HepG2 (cell line): ENCODE results near the gene APC2. TPM values are rescaled to one million over a fixed set of nuclear protein-coding genes. Genes with fewer than 3 reads are reported as not detected.
A peak's percentile ranks its signal among the peaks of the same experiment; 100 is the strongest.

Experiments
- DPF2 ChIP-seq: sonication (generic); formaldehyde crosslinking; IDR thresholded peaks from 2 replicates; pipeline ENCODE4 v1.4.0; 2020; ENCODE audit warnings: mild to moderate bottlenecking, low read depth, missing genetic modification reagents, borderline replicate concordance
- E2F2 ChIP-seq: sonication (generic); formaldehyde crosslinking; IDR thresholded peaks from 2 replicates; pipeline ENCODE4 v1.4.0; 2020; ENCODE audit warnings: missing genetic modification reagents, borderline replicate concordance
- FLYWCH1 ChIP-seq: sonication (generic); formaldehyde crosslinking; IDR thresholded peaks from 2 replicates; pipeline ENCODE4 v1.8.1; 2023; ENCODE audit warnings: mild to moderate bottlenecking, missing genetic modification reagents
- GLI4 ChIP-seq: sonication (generic); formaldehyde crosslinking; IDR thresholded peaks from 2 replicates; pipeline ENCODE4 v1.5.1; 2020; ENCODE audit warnings: missing genetic modification reagents, mild to moderate bottlenecking, moderate library complexity, borderline replicate concordance
- HIVEP1 ChIP-seq: sonication (generic); formaldehyde crosslinking; IDR thresholded peaks from 2 replicates; pipeline ENCODE4 v1.4.0; 2020; ENCODE audit warnings: mild to moderate bottlenecking, missing genetic modification reagents
- MXD4 ChIP-seq: IDR thresholded peaks from 2 replicates; pipeline ENCODE4 v1.6.1; 2016; ENCODE audit warnings: mild to moderate bottlenecking, missing biosample characterization, missing genetic modification reagents
- PAX8 ChIP-seq: sonication (generic); formaldehyde crosslinking; IDR thresholded peaks from 2 replicates; pipeline ENCODE4 v1.8.0; 2022; ENCODE audit warnings: mild to moderate bottlenecking, missing genetic modification reagents, borderline replicate concordance
- POLR2A ChIP-seq, 2 experiments: IDR thresholded peaks; 2 replicates each; pipeline ENCODE4 v1.6.1; 2011; ENCODE audit warnings: low read depth in 2 of 2, low read length in 2 of 2, mild to moderate bottlenecking in 1 of 2, moderate library complexity in 1 of 2; ENCODE audit not compliant: insufficient read depth in 1 of 2
- POLR2G ChIP-seq: fragments of 200-400 bp; formaldehyde crosslinking; IDR thresholded peaks from 2 replicates; pipeline ENCODE4 v1.6.1; 2018; ENCODE audit warnings: mild to moderate bottlenecking, low read depth, low read length, moderate library complexity
- PRMT3 ChIP-seq: sonication (generic); formaldehyde crosslinking; IDR thresholded peaks from 2 replicates; pipeline ENCODE4 v1.8.1; 2022; ENCODE audit warnings: low read depth, mild to moderate bottlenecking, moderate library complexity, missing genetic modification reagents, borderline replicate concordance
- RBFOX2 ChIP-seq: fragments of 200-400 bp; formaldehyde crosslinking; IDR thresholded peaks from 2 replicates; pipeline ENCODE4 v1.6.1; 2017; ENCODE audit warnings: low read depth, mild to moderate bottlenecking, low read length
- SALL1 ChIP-seq: sonication (generic); formaldehyde crosslinking; IDR thresholded peaks from 2 replicates; pipeline ENCODE4 v1.8.0; 2022; ENCODE audit warnings: mild to moderate bottlenecking, missing genetic modification reagents
- ZBTB38 ChIP-seq: sonication (generic); formaldehyde crosslinking; IDR thresholded peaks from 2 replicates; pipeline ENCODE4 v1.5.1; 2020; ENCODE audit warnings: mild to moderate bottlenecking, missing genetic modification reagents
- polyA plus RNA-seq, 8 experiments: library from polyadenylated mRNA; depleted of rRNA in 3 of 8; stranded (reverse) in 7 of 8; unstranded in 1 of 8; fragments of >200 nt; fragmentation: Illumina TruSeq in 4 of 8; extraction: Trizol in 4 of 8; gene quantifications; 2 replicates each; pipeline versions ENCODE4 v1.2.1 to v1.2.3, GENCODE V29; 2011 to 2016; ENCODE audit warnings: low read depth in 4 of 8, missing spikeins in 1 of 8, mixed read lengths in 1 of 8; ENCODE audit not compliant: insufficient read depth in 1 of 8
- total RNA-seq, 5 experiments: library from RNA; depleted of rRNA; stranded (reverse); fragments of >200 nt; fragmentation: Illumina TruSeq; extraction: Trizol; gene quantifications; 2 replicates each; pipeline ENCODE4 v1.2.3, GENCODE V29; 2016; ENCODE audit warnings: low read depth in 1 of 5
- TF ChIP-seq, protein P1 (sequence below), 2 experiments: fragments of 450-650 bp in 1 of 2; sonication (generic) in 1 of 2; formaldehyde crosslinking in 1 of 2; IDR thresholded peaks; 2 replicates each; pipeline versions ENCODE4 v1.6.1 to v1.8.0; 2016 to 2022; ENCODE audit warnings: antibody characterized with exemption in 1 of 2, mild to moderate bottlenecking in 1 of 2, missing genetic modification reagents in 1 of 2
- TF ChIP-seq, protein P2 (sequence below): fragments of 450-650 bp; IDR thresholded peaks from 2 replicates; pipeline ENCODE4 v1.6.1; 2017; ENCODE audit warnings: mild to moderate bottlenecking

APC2 gene
- total and polyA plus RNA-seq, 2 of the 13 experiments (the other 11 are each of a cell fraction or from before 2014, with no cell fraction given): 0.08 to 0.22 TPM

GRCh38 chr19:1489463-1490310 is 39.8 kb downstream of the APC2 start (continued):
- TF ChIP-seq, protein P1, sequence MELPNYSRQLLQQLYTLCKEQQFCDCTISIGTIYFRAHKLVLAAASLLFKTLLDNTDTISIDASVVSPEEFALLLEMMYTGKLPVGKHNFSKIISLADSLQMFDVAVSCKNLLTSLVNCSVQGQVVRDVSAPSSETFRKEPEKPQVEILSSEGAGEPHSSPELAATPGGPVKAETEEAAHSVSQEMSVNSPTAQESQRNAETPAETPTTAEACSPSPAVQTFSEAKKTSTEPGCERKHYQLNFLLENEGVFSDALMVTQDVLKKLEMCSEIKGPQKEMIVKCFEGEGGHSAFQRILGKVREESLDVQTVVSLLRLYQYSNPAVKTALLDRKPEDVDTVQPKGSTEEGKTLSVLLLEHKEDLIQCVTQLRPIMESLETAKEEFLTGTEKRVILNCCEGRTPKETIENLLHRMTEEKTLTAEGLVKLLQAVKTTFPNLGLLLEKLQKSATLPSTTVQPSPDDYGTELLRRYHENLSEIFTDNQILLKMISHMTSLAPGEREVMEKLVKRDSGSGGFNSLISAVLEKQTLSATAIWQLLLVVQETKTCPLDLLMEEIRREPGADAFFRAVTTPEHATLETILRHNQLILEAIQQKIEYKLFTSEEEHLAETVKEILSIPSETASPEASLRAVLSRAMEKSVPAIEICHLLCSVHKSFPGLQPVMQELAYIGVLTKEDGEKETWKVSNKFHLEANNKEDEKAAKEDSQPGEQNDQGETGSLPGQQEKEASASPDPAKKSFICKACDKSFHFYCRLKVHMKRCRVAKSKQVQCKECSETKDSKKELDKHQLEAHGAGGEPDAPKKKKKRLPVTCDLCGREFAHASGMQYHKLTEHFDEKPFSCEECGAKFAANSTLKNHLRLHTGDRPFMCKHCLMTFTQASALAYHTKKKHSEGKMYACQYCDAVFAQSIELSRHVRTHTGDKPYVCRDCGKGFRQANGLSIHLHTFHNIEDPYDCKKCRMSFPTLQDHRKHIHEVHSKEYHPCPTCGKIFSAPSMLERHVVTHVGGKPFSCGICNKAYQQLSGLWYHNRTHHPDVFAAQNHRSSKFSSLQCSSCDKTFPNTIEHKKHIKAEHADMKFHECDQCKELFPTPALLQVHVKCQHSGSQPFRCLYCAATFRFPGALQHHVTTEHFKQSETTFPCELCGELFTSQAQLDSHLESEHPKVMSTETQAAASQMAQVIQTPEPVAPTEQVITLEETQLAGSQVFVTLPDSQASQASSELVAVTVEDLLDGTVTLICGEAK (IDR thresholded peaks at IDR 0.05): no peak
- TF ChIP-seq, protein P1 (CRISPR knock-in tag; IDR thresholded peaks at IDR 0.05): 0 out of 2 replicates have a peak, but pooled peaks have one; percentile 20
- TF ChIP-seq POLR2A (IDR thresholded peaks at IDR 0.05; ENCODE audit: insufficient read depth in 1 of 2, low read depth in 2 of 2, low read length in 2 of 2): peak in 1 of 2 experiments; percentile 57; a peak in 1 of 4 replicates
- TF ChIP-seq HIVEP1 (CRISPR knock-in tag): 0 out of 2 replicates have a peak, but pooled peaks have one; percentile 20
- TF ChIP-seq MXD4: no peak
- TF ChIP-seq E2F2: no peak
- TF ChIP-seq, protein P2, sequence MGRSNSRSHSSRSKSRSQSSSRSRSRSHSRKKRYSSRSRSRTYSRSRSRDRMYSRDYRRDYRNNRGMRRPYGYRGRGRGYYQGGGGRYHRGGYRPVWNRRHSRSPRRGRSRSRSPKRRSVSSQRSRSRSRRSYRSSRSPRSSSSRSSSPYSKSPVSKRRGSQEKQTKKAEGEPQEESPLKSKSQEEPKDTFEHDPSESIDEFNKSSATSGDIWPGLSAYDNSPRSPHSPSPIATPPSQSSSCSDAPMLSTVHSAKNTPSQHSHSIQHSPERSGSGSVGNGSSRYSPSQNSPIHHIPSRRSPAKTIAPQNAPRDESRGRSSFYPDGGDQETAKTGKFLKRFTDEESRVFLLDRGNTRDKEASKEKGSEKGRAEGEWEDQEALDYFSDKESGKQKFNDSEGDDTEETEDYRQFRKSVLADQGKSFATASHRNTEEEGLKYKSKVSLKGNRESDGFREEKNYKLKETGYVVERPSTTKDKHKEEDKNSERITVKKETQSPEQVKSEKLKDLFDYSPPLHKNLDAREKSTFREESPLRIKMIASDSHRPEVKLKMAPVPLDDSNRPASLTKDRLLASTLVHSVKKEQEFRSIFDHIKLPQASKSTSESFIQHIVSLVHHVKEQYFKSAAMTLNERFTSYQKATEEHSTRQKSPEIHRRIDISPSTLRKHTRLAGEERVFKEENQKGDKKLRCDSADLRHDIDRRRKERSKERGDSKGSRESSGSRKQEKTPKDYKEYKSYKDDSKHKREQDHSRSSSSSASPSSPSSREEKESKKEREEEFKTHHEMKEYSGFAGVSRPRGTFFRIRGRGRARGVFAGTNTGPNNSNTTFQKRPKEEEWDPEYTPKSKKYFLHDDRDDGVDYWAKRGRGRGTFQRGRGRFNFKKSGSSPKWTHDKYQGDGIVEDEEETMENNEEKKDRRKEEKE: no peak
- 0 out of 2 replicates have a peak, but pooled peaks have one; percentile 27 for TF ChIP-seq GLI4
- TF ChIP-seq POLR2G: peak; percentile 63
- no peak for TF ChIP-seq DPF2
- 0 out of 2 replicates have a peak, but pooled peaks have one; percentile 36 for TF ChIP-seq PRMT3 (CRISPR knock-in tag)
- no peak for TF ChIP-seq FLYWCH1 (CRISPR knock-in tag)
- peak; percentile 78 for TF ChIP-seq RBFOX2
- no peak for TF ChIP-seq PAX8 (CRISPR knock-in tag)
- TF ChIP-seq SALL1: no peak; the same call in 1 of the 2 replicates
- 0 out of 2 replicates have a peak, but pooled peaks have one; percentile 14 for TF ChIP-seq ZBTB38 (CRISPR knock-in tag)
